Measurements from ENCODE around the gene PITX3.

DNA sequence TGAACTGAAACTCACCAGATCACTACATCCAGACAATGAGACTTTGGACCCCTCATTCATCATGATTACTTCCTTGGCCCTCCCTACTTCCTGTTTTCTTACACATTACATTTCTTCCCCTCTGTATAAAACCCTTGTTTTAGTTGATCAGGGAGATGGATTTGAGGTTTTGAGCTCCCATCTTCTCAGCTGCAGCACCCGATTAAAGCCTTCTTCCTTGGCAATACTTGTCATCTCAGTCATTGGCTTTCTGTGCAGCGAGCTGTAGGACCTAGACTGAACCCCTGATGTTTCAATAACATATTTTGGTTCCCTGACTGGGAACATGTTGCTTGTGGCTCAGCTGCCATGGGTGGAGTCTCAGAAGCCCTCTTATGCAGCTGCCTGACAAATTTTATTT, 56.0 kb downstream of the PITX3 start:
- no peak for TF ChIP-seq EP300 (IDR thresholded peaks at IDR 0.05)
- TF ChIP-seq, protein P1, sequence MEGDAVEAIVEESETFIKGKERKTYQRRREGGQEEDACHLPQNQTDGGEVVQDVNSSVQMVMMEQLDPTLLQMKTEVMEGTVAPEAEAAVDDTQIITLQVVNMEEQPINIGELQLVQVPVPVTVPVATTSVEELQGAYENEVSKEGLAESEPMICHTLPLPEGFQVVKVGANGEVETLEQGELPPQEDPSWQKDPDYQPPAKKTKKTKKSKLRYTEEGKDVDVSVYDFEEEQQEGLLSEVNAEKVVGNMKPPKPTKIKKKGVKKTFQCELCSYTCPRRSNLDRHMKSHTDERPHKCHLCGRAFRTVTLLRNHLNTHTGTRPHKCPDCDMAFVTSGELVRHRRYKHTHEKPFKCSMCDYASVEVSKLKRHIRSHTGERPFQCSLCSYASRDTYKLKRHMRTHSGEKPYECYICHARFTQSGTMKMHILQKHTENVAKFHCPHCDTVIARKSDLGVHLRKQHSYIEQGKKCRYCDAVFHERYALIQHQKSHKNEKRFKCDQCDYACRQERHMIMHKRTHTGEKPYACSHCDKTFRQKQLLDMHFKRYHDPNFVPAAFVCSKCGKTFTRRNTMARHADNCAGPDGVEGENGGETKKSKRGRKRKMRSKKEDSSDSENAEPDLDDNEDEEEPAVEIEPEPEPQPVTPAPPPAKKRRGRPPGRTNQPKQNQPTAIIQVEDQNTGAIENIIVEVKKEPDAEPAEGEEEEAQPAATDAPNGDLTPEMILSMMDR (IDR thresholded peaks at IDR 0.05) = no peak
- no peak for TF ChIP-seq POLR2A (IDR thresholded peaks at IDR 0.05)

All from ovary (tissue), 3 donors.